ENCODE data around the gene RUFY1. TPM values are rescaled to one million over a fixed set of nuclear protein-coding genes. Genes with fewer than 3 reads are reported as not detected.
"Not testable (repeated sequence)": the region's sequence is repeated elsewhere in the genome, so short reads cannot be mapped to it uniquely, and the experiment has no call there.

RUFY1 gene
- total and polyA plus RNA-seq, 12 donors: 17.0 to 38.3 (median 21.4) TPM

DNA sequence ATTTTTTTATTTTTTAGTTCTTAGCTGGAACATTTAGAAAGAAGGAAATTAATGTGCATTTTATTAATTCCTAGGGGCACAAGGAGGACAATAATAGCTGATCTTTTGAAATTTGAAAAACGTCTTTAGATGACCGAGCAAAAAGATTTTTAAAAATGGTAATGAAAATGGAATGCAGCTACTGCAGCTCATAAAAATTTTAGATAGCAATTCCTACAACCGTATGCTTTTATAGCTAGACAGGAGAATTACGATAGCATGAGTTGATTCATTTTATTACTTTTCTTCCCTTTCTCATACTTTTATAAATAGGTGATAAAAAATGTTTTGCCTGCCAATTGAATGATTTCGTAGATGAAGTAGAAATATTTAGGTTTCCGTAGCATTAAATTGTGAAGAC is 13.7 kb upstream of the RUFY1 start:
- Histone ChIP-seq H3K4me1 (no peaks in the 10 kb centered on the region), H3K27ac (no peak overlapping the region), H3K27me3 (peaks cover 0 to 4% (median 0%) of the 10 kb centered on the region in 7 donors), H3K36me3 (no peaks in the 10 kb centered on the region), H3K9me3 (no peaks in the 10 kb centered on the region), H3K4me3 (no peak overlapping the region)
- TF ChIP-seq, protein P1, sequence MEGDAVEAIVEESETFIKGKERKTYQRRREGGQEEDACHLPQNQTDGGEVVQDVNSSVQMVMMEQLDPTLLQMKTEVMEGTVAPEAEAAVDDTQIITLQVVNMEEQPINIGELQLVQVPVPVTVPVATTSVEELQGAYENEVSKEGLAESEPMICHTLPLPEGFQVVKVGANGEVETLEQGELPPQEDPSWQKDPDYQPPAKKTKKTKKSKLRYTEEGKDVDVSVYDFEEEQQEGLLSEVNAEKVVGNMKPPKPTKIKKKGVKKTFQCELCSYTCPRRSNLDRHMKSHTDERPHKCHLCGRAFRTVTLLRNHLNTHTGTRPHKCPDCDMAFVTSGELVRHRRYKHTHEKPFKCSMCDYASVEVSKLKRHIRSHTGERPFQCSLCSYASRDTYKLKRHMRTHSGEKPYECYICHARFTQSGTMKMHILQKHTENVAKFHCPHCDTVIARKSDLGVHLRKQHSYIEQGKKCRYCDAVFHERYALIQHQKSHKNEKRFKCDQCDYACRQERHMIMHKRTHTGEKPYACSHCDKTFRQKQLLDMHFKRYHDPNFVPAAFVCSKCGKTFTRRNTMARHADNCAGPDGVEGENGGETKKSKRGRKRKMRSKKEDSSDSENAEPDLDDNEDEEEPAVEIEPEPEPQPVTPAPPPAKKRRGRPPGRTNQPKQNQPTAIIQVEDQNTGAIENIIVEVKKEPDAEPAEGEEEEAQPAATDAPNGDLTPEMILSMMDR (IDR thresholded peaks at IDR 0.05): no peak
- 77 to 83% methylated on average over 6 of the region's 6 CpGs for WGBS, 2 donors
- ATAC-seq: no peak
- no peak for DNase-seq
- intact Hi-C loops (cut with DNase I): no loop called here

DNA sequence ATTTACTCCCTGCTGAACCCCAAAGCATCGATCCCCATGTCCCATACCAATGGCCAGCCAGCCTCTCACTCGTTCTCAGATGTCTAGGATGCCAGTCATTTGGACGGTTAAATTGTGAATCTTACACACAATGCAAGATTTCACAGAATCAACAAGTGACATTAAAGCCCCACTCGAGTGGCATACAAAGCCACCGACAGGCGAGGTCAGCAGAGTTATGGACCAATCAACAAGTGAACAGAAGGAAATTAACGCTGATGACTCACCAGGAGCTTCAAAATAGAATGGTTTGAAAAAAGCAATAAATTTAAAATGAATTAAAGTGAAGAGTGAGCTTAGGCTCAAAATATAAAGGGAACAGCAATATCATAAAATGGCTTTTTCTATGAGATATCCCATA is 8.2 kb upstream of the RUFY1 start:
- Histone ChIP-seq H3K27me3 (no peaks in the 10 kb centered on the region), H3K9me3 (no peaks in the 10 kb centered on the region), H3K36me3 (no peaks in the 10 kb centered on the region), H3K4me1 (no peaks in the 10 kb centered on the region), H3K27ac (no peak overlapping the region), H3K4me3 (no peak overlapping the region)
- intact Hi-C loops (cut with DNase I): no loop called here
- DNase-seq (no peak), ATAC-seq (no peak)
- TF ChIP-seq, protein P1 (IDR thresholded peaks at IDR 0.05): no peak
- 85 to 87% methylated on average over 7 of the region's 7 CpGs for WGBS, 2 donors

DNA sequence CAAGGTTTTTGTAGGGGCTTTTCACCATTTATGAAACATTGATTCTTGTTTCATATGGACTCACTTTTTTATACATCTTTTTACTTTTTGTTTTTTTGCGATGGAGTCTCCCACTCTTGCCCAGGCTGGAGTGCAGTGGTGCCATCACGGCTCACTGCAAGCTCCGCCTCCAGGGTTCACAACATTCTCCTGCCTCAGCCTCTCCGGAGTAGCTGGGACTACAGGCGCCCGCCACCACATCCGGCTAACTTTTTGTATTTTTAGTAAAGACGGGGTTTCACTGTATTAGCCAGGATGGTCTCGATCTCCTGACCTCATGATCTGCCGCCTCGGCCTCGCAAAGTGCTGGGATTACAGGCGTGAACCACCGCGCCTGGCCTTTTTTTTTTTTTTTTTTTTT is 7.1 kb upstream of the RUFY1 start:
- H3K27me3 ChIP-seq; H3K4me3 ChIP-seq; H3K9me3 ChIP-seq; DNase-seq; H3K36me3 ChIP-seq; H3K27ac ChIP-seq; intact Hi-C loops (cut with DNase I); H3K4me1 ChIP-seq; ATAC-seq: not testable (repeated sequence)
- WGBS, 2 donors: 94 to 95% methylated on average over 15 of the region's 15 CpGs

DNA sequence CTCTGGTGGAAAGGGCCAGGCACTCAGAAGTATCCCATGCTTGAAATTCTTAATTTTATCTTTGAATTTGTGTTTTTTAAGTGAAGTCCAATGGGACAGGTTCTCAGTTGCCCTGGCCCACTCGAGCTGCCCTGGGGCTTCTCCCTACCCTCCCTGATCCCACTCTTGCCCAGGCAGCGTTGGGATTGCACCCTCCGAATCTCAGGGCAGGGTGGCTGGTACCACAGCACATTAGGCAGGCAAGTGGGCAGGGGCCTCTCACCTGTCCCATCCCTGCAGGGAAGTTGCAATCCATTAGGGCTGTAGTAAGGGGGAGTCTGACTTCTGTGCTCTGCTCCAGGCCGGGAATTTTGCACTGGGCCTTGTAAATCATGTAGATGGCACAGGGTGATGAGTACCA is 2.7 kb downstream of the RUFY1 start:
- H3K27ac ChIP-seq: no peak overlapping the region
- H3K36me3 ChIP-seq: peaks cover 0 to 12% (median 0%) of the 10 kb centered on the region in 9 donors
- WGBS, 2 donors: 93 to 94% methylated on average over 4 of the region's 4 CpGs
- TF ChIP-seq, protein P1 (IDR thresholded peaks at IDR 0.05): no peak
- ATAC-seq (no peak), DNase-seq (no peak)
- intact Hi-C loops (cut with DNase I): loop anchor here in 1 of 10 donors (5.0 kb wide), 1 partner anchor 69 kb away; the partner anchor contains the start of gene HNRNPH1
- H3K4me3 ChIP-seq: no peak overlapping the region
- no peaks in the 10 kb centered on the region for H3K27me3 ChIP-seq
- H3K4me1 ChIP-seq: peaks cover 0 to 41% (median 30%) of the 10 kb centered on the region in 9 donors
- H3K9me3 ChIP-seq: no peaks in the 10 kb centered on the region

DNA sequence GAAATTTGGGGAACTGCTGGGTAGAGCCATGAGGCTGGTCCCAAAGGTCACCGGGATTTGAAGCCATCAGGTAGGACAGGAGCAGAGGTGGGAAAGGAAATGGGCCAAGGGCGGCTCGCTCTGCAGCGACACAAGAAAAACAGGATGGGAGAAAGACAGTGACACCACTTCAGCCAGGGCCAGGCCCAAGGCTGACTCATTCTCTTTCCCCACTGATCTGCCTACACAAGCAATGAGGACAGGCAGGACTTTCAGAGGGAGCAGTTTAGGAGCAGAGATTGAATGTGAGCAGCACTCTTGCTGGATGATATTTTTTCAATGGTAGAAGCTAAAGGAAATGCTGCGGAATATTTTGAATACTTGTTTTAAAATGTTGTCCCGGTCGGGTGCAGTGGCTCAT is 3.5 kb downstream of the RUFY1 start:
- H3K27me3 ChIP-seq: no peaks in the 10 kb centered on the region
- WGBS, 2 donors: 77 to 79% methylated on average over 7 of the region's 7 CpGs
- DNase-seq: no peak
- peak overlapping the region in 3 of 10 donors; percentile 19 to 37 (median 21) for H3K27ac ChIP-seq
- TF ChIP-seq, protein P1 (IDR thresholded peaks at IDR 0.05): no peak
- H3K36me3 ChIP-seq: peaks cover 0 to 12% (median 0%) of the 10 kb centered on the region in 9 donors
- peaks cover 0 to 50% (median 35%) of the 10 kb centered on the region in 9 donors for H3K4me1 ChIP-seq
- intact Hi-C loops (cut with DNase I): loop anchor here in 1 of 10 donors (5.0 kb wide), 1 partner anchor 68 kb away; the partner anchor contains the start of gene HNRNPH1
- ATAC-seq: peak in 1 of 8 donors; percentile 26
- no peak overlapping the region for H3K4me3 ChIP-seq
- no peaks in the 10 kb centered on the region for H3K9me3 ChIP-seq
